AG04449 (cell line): ENCODE data around the gene NTM.

Experiments
- CTCF ChIA-PET: fragments of 350-600 bp; formaldehyde crosslinking; extraction: SDS; loops from one replicate; lab custom pipeline; 2021; ENCODE audit warnings: antibody characterized with exemption; lab: Yijun Ruan, JAX
- POLR2A ChIA-PET: fragments of 400-600, 350-600 bp; formaldehyde crosslinking; extraction: SDS; loops from one replicate; lab custom pipeline; 2020; ENCODE audit warnings: antibody characterized with exemption, inconsistent platforms; lab: Yijun Ruan, JAX
- DNase-seq: peaks from one replicate; pipeline ENCODE4 v3.0.0-alpha.2; 2010; ENCODE audit warnings: low read depth, low spot score
- H3K4me3 ChIP-seq: 2 replicates; pipeline ENCODE4 v1.5.1; 2011; ENCODE audit warnings: low read depth, mild to moderate bottlenecking, control low read depth, low read length
- CTCF ChIP-seq: IDR thresholded peaks from one replicate; pipeline ENCODE4 v1.5.1; 2011; ENCODE audit warnings: mild to moderate bottlenecking, moderate library complexity, low read length, control low read depth, inconsistent platforms; ENCODE audit not compliant: insufficient read depth; ENCODE audit errors: missing control alignments

Gene NTM

GRCh38 chr11:131666006-131666405 is 295.6 kb downstream of the NTM start:
- ChIA-PET POLR2A (interaction anchor here (1.0 kb wide), 1 partner anchor 86 kb away, joined by 12 read pairs; no protein-coding TSS in a partner anchor), CTCF (interaction anchor here (0.8 to 11.1 kb wide), 10 partner anchors 8 to 640 kb away, joined by 3 to 96 read pairs (median 4); no protein-coding TSS in a partner anchor)
- no peak for DNase-seq
- TF ChIP-seq CTCF: no peak
- no peak overlapping the region for H3K4me3 ChIP-seq

DNA sequence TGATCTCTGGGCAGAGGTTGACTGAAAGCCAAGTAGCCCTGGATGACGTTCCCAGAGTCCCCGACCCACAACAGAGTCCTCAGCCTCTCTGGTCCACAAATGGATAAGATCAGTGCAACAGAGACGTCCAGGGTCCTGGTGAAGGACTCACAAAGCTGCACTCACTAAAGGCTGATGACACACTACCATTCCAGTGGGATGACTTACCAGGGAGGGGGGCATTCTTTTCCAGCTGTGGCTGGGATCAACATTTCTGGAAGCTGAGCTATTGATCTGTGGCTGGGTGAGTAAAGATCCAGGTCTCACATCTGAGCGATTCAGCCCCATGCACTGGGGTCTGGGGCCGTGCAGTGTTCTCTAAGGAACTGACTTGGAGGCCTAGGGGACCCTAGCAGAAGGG is 296.2 kb downstream of the NTM start:
- no peak overlapping the region for H3K4me3 ChIP-seq
- ChIA-PET CTCF (interaction anchor here (0.9 to 11.1 kb wide), 11 partner anchors 8 to 641 kb away, joined by 3 to 96 read pairs (median 4); no protein-coding TSS in a partner anchor), POLR2A (interaction anchor here (1.0 kb wide), 1 partner anchor 86 kb away, joined by 12 read pairs; no protein-coding TSS in a partner anchor)
- peak; percentile 24 for DNase-seq
- TF ChIP-seq CTCF: no peak

GRCh38 chr11:131667566-131667965 is 297.2 kb downstream of the NTM start:
- no peak for TF ChIP-seq CTCF
- CTCF ChIA-PET: interaction anchor here (0.9 to 11.1 kb wide), 9 partner anchors 14 to 642 kb away, joined by 3 to 96 read pairs (median 4); no protein-coding TSS in a partner anchor
- POLR2A ChIA-PET: no interaction called here
- no peak for DNase-seq
- no peak overlapping the region for H3K4me3 ChIP-seq

DNA sequence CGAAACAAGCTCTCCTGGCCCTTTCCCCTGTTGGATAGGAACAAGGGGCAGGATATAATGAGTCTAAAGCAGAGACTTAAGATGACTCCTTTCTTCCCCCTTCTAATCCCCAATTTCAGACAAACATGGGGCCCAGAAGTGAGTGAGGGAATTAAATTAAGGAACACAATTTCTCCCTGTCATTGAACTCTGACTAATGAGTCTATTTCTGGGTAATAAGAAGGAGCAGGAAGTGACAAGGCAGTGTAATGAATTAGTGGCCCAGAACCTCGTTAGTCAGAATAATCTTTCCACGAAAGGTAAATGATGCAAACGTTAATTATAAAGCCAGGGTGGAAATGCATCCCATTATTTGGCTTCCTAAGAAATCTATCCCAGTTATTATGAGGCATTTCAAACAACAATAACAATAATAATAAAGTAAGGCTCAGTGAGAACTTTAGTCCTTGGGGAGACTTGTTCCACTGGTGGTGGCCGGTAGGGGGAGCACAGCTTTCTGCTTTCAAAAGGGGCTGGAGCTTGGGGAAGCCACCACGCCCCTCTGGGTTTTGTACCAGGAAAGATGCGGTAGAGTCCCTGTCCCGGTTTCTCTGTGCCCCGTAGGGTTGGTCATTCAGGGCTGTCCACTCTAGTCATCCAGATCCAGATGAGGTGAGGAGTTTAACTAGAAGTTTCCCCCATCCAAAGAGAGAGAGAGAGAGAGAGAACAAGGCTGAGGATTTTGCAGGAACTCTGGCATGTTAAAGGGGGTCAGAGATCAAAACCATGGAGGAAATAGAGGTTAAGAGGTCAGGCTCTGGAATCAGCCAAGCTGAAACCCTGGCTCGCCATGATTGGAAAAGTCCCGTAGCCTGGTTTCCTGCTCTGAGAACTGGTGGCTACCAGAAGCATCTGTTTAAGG is 298.3 kb downstream of the NTM start:
- DNase-seq: no peak
- no peak overlapping the region for H3K4me3 ChIP-seq
- peak; percentile 58 for TF ChIP-seq CTCF
- ChIA-PET POLR2A (no interaction called here), CTCF (interaction anchor here (0.6 to 11.1 kb wide), 23 partner anchors 9 to 752 kb away, joined by 3 to 96 read pairs (median 4); no protein-coding TSS in a partner anchor)

DNA sequence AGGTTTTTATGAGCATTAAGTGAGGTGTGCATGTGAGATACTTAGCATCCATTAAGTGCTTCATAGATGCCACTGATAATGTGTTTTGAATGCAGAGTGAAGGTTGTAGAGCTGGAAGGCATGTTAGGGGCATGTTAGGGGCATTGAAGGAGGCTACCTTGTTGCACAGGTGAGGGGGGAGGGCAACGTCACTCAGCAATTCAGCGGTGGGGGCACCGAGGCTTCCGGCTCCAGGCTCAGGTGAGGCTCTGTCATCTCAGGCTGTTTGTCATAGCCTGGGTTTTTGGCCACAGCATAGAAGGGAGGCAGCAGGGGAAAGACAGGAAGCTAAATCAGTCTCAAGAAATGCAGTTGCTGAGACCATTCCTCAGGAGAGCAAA is 299.0 kb downstream of the NTM start:
- TF ChIP-seq CTCF: no peak
- ChIA-PET CTCF (interaction anchor here (0.6 to 11.1 kb wide), 19 partner anchors 8 to 752 kb away, joined by 3 to 96 read pairs (median 4); no protein-coding TSS in a partner anchor), POLR2A (no interaction called here)
- no peak overlapping the region for H3K4me3 ChIP-seq
- DNase-seq: no peak

- H3K4me3 ChIP-seq: no peak overlapping the region
- TF ChIP-seq CTCF: no peak
- DNase-seq: no peak
- ChIA-PET POLR2A (no interaction called here), CTCF (interaction anchor here (2.8 to 8.5 kb wide), 2 partner anchors 92 to 645 kb away, joined by 11 to 226 read pairs; no protein-coding TSS in a partner anchor)
These were observed 300.5 kb downstream of the NTM start for GRCh38 chr11:131670876-131671275.
